ENCODE data around the gene TYSND1.
"Not testable (repeated sequence)": the region's sequence is repeated elsewhere in the genome, so short reads cannot be mapped to it uniquely, and the experiment has no call there.

The TYSND1 gene

GRCh38 chr10:70112071-70112470 lies 34.4 kb downstream of the TYSND1 start:
- DNase-seq (ENCODE audit: low read depth in 3 of 3, low spot score in 1 of 3): no peak

GRCh38 chr10:70111496-70111895 lies 35.0 kb downstream of the TYSND1 start:
- no peak for DNase-seq (ENCODE audit: low read depth in 3 of 3, low spot score in 1 of 3)

- DNase-seq (ENCODE audit: low read depth in 3 of 3, low spot score in 1 of 3): no peak
These were observed 37.3 kb downstream of the TYSND1 start for GRCh38 chr10:70109064-70109729.

GRCh38 chr10:70106958-70107791 lies 39.3 kb downstream of the TYSND1 start:
- DNase-seq (ENCODE audit: low read depth in 3 of 3, low spot score in 1 of 3): no peak

- no peak for DNase-seq (ENCODE audit: low read depth in 3 of 3, low spot score in 1 of 3)
These were observed 44.8 kb downstream of the TYSND1 start for GRCh38 chr10:70101668-70102067.

- DNase-seq (ENCODE audit: low read depth in 3 of 3, low spot score in 1 of 3): not testable (repeated sequence)
These were observed 45.4 kb downstream of the TYSND1 start for GRCh38 chr10:70101068-70101562.

- DNase-seq (ENCODE audit: low read depth in 3 of 3, low spot score in 1 of 3): no peak
These were observed 48.2 kb downstream of the TYSND1 start for GRCh38 chr10:70098271-70098670.

GRCh38 chr10:70097459-70097858 lies 49.0 kb downstream of the TYSND1 start:
- DNase-seq (ENCODE audit: low read depth in 3 of 3, low spot score in 1 of 3): no peak

- DNase-seq (ENCODE audit: low read depth in 3 of 3, low spot score in 1 of 3): no peak
These were observed 49.6 kb downstream of the TYSND1 start for GRCh38 chr10:70096705-70097420.

GRCh38 chr10:70096016-70096704 lies 50.3 kb downstream of the TYSND1 start:
- no peak for DNase-seq (ENCODE audit: low read depth in 3 of 3, low spot score in 1 of 3)

GRCh38 chr10:70094250-70094649 lies 52.2 kb downstream of the TYSND1 start:
- DNase-seq (ENCODE audit: low read depth in 3 of 3, low spot score in 1 of 3): no peak

- peak in 1 of 3 donors; percentile 4 for DNase-seq (ENCODE audit: low read depth in 3 of 3, low spot score in 1 of 3)
These were observed 53.1 kb downstream of the TYSND1 start for GRCh38 chr10:70093335-70093944.

- DNase-seq (ENCODE audit: low read depth in 3 of 3, low spot score in 1 of 3): no peak
These were observed 54.1 kb downstream of the TYSND1 start for GRCh38 chr10:70092389-70092718.

GRCh38 chr10:70090951-70091350 lies 55.5 kb downstream of the TYSND1 start:
- DNase-seq (ENCODE audit: low read depth in 3 of 3, low spot score in 1 of 3): no peak

GRCh38 chr10:70090013-70090412 lies 56.5 kb downstream of the TYSND1 start:
- no peak for DNase-seq (ENCODE audit: low read depth in 3 of 3, low spot score in 1 of 3)

GRCh38 chr10:70088308-70088698 lies 58.2 kb downstream of the TYSND1 start:
- no peak for DNase-seq (ENCODE audit: low read depth in 3 of 3, low spot score in 1 of 3)
